Measurements from ENCODE around the gene PROZ. TPM values are rescaled to one million over a fixed set of nuclear protein-coding genes. Genes with fewer than 3 reads are reported as not detected.

The PROZ gene
- total and polyA plus RNA-seq, 2 donors (not counting 1 experiment from before 2014, with no cell fraction given) = not detected

DNA sequence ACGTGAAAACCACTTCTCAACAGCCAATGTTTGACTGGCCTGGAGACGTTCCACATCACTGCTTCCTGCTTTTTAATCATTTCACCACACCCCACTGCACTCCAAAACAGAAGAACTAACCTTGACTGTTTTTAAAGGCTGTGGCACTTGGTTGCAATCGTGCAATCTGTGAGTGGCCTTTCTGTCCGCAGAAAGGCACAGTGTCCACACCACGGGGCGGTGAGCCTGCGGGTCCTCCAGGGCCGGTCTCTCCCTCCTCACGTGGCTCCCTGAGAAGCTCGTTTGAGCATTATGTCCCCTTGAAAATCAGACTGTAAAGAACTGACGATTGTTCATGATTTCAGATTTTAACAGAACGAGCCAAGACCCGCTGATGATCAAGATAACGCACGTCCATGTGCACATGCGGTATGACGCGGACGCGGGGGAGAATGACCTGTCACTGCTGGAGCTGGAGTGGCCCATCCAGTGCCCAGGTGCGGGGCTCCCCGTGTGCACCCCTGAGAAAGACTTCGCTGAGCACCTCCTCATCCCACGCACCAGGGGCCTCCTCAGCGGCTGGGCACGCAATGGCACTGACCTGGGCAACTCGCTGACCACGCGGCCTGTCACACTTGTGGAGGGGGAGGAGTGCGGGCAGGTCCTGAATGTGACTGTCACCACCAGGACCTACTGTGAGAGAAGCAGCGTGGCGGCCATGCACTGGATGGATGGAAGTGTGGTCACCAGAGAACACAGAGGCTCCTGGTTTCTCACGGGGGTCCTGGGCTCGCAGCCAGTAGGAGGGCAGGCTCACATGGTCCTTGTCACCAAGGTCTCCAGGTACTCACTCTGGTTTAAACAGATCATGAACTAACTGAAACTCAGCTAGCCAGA is 13.0 kb downstream of the PROZ start:
- no peak overlapping the region for H3K9ac ChIP-seq (ENCODE audit: insufficient read depth, low read length)
- H3K9me3 ChIP-seq (ENCODE audit: control insufficient read depth, insufficient read depth, low read depth, low read length) = no peaks in the 10 kb centered on the region
- H3K4me2 ChIP-seq (ENCODE audit: extremely low read depth, insufficient read depth, low read length) = no peak overlapping the region
- TF ChIP-seq EZH2 (IDR thresholded peaks at IDR 0.05; ENCODE audit: low read length, missing control alignments) = no peak
- TF ChIP-seq, protein P1, sequence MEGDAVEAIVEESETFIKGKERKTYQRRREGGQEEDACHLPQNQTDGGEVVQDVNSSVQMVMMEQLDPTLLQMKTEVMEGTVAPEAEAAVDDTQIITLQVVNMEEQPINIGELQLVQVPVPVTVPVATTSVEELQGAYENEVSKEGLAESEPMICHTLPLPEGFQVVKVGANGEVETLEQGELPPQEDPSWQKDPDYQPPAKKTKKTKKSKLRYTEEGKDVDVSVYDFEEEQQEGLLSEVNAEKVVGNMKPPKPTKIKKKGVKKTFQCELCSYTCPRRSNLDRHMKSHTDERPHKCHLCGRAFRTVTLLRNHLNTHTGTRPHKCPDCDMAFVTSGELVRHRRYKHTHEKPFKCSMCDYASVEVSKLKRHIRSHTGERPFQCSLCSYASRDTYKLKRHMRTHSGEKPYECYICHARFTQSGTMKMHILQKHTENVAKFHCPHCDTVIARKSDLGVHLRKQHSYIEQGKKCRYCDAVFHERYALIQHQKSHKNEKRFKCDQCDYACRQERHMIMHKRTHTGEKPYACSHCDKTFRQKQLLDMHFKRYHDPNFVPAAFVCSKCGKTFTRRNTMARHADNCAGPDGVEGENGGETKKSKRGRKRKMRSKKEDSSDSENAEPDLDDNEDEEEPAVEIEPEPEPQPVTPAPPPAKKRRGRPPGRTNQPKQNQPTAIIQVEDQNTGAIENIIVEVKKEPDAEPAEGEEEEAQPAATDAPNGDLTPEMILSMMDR (conservative IDR thresholded peaks at IDR 0.05 in 1 of 2, IDR thresholded peaks at IDR 0.05 in 1 of 2; ENCODE audit: low read depth in 1 of 2, low read length in 2 of 2) = no peak
- no peaks in the 10 kb centered on the region for H3K27me3 ChIP-seq (ENCODE audit: control insufficient read depth, insufficient read depth, low read length)
- peaks cover 28% of the 10 kb centered on the region for H3K36me3 ChIP-seq (ENCODE audit: control insufficient read depth, insufficient read depth, low read length)
- H4K20me1 ChIP-seq (ENCODE audit: control insufficient read depth, extremely low read depth, insufficient read depth, low read length) = no peaks in the 10 kb centered on the region
- H3K4me3 ChIP-seq (replicated peaks in 1 of 4; ENCODE audit: control extremely low read depth in 1 of 4, insufficient read depth in 1 of 4, low read depth in 3 of 4, low read length in 4 of 4) = no peak overlapping the region
- H3K4me1 ChIP-seq (ENCODE audit: control insufficient read depth, extremely low read depth, insufficient read depth, low read length) = no peaks in the 10 kb centered on the region
- H3K79me2 ChIP-seq (ENCODE audit: control insufficient read depth, insufficient read depth, low read length) = no peaks in the 10 kb centered on the region
- H2AFZ ChIP-seq (ENCODE audit: low read length) = no peak overlapping the region
- H3K27ac ChIP-seq (ENCODE audit: insufficient read depth, low read length) = no peak overlapping the region
- DNase-seq (ENCODE audit: low read depth in 2 of 2) = no peak

DNA sequence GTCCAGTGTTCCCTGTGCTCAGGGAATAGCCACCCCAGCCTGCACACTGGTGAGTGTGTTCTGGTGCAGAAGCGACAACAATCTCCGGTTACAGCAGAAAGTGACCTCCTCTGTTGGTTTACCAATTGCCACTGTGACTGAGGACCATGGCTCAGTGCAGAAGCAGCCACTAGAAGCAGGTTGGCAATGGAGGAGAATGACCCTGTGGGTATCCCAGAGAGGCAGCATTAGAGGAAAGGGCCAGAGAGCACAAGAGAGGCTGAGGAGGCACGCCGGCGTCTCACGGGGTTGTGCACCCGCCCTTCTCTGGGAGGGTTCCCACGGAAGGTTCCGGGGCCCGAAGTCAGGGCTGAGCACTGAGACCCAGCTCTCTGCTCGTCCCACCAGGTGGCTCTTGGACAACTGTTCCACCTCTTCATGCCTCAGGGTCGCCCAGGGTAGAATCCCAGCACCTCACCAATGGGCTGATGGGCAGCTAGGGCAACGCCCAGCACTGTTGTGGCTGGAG is 14.0 kb downstream of the PROZ start:
- Histone ChIP-seq H3K9me3 (ENCODE audit: control insufficient read depth, insufficient read depth, low read depth, low read length) (no peaks in the 10 kb centered on the region), H3K4me1 (ENCODE audit: control insufficient read depth, extremely low read depth, insufficient read depth, low read length) (peaks cover 3% of the 10 kb centered on the region), H3K36me3 (ENCODE audit: control insufficient read depth, insufficient read depth, low read length) (peaks cover 32% of the 10 kb centered on the region), H3K4me2 (ENCODE audit: extremely low read depth, insufficient read depth, low read length) (no peak overlapping the region), H4K20me1 (ENCODE audit: control insufficient read depth, extremely low read depth, insufficient read depth, low read length) (no peaks in the 10 kb centered on the region), H3K27ac (ENCODE audit: insufficient read depth, low read length) (no peak overlapping the region), H3K9ac (ENCODE audit: insufficient read depth, low read length) (no peak overlapping the region), H3K4me3 (replicated peaks in 1 of 4; ENCODE audit: control extremely low read depth in 1 of 4, insufficient read depth in 1 of 4, low read depth in 3 of 4, low read length in 4 of 4) (no peak overlapping the region), H3K27me3 (ENCODE audit: control insufficient read depth, insufficient read depth, low read length) (no peaks in the 10 kb centered on the region), H3K79me2 (ENCODE audit: control insufficient read depth, insufficient read depth, low read length) (peaks cover 4% of the 10 kb centered on the region), H2AFZ (ENCODE audit: low read length) (no peak overlapping the region)
- no peak for TF ChIP-seq EZH2 (IDR thresholded peaks at IDR 0.05; ENCODE audit: low read length, missing control alignments)
- TF ChIP-seq, protein P1 (conservative IDR thresholded peaks at IDR 0.05 in 1 of 2, IDR thresholded peaks at IDR 0.05 in 1 of 2; ENCODE audit: low read depth in 1 of 2, low read length in 2 of 2) = no peak
- no peak for DNase-seq (ENCODE audit: low read depth in 2 of 2)

DNA sequence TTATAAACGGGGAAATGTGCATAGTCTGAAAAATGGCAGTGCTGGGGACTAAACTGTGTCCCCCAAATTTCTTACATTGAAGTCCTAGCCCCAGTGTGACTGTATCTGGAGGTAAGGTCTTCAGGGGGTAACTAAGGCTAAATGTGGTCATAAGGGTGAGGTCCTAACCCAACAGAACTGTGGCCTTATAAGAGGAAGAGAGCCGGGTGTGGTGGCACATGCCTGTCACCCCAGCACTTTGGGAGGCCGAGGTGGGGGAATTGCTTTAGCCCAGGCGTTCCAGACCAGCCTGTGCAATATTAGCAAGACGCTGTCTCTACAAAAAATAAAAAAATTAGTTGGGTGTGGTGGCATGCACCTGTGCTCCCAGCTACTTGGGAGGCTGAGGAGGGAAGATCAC is 17.8 kb downstream of the PROZ start:
- Histone ChIP-seq H3K27me3 (ENCODE audit: control insufficient read depth, insufficient read depth, low read length) (no peaks in the 10 kb centered on the region), H3K9me3 (ENCODE audit: control insufficient read depth, insufficient read depth, low read depth, low read length) (no peaks in the 10 kb centered on the region), H3K9ac (ENCODE audit: insufficient read depth, low read length) (no peak overlapping the region), H2AFZ (ENCODE audit: low read length) (no peak overlapping the region), H3K4me3 (replicated peaks in 1 of 4; ENCODE audit: control extremely low read depth in 1 of 4, insufficient read depth in 1 of 4, low read depth in 3 of 4, low read length in 4 of 4) (no peak overlapping the region), H3K79me2 (ENCODE audit: control insufficient read depth, insufficient read depth, low read length) (peaks cover 4% of the 10 kb centered on the region), H3K36me3 (ENCODE audit: control insufficient read depth, insufficient read depth, low read length) (peaks cover 37% of the 10 kb centered on the region), H3K4me2 (ENCODE audit: extremely low read depth, insufficient read depth, low read length) (no peak overlapping the region), H4K20me1 (ENCODE audit: control insufficient read depth, extremely low read depth, insufficient read depth, low read length) (no peaks in the 10 kb centered on the region), H3K27ac (ENCODE audit: insufficient read depth, low read length) (peak overlapping the region; percentile 16), H3K4me1 (ENCODE audit: control insufficient read depth, extremely low read depth, insufficient read depth, low read length) (peaks cover 30% of the 10 kb centered on the region)
- TF ChIP-seq, protein P1 (conservative IDR thresholded peaks at IDR 0.05 in 1 of 2, IDR thresholded peaks at IDR 0.05 in 1 of 2; ENCODE audit: low read depth in 1 of 2, low read length in 2 of 2) = no peak
- no peak for TF ChIP-seq EZH2 (IDR thresholded peaks at IDR 0.05; ENCODE audit: low read length, missing control alignments)
- no peak for DNase-seq (ENCODE audit: low read depth in 2 of 2)
